Ishikawa (cell line): ENCODE data around the gene LSM2.

Experiments used
- EP300 ChIP-seq: IDR thresholded peaks from 2 replicates; pipeline ENCODE4 v1.6.1; 2012; ENCODE audit warnings: borderline replicate concordance
- YY1 ChIP-seq: IDR thresholded peaks from 2 replicates; pipeline ENCODE4 v1.6.1; 2012; ENCODE audit warnings: low read depth
- ZBTB7A ChIP-seq: IDR thresholded peaks from 2 replicates; pipeline ENCODE4 v1.6.1; 2012; ENCODE audit warnings: low read depth

- TF ChIP-seq ZBTB7A (0 out of 2 replicates have a peak, but pooled peaks have one; percentile 25), YY1 (no peak), EP300 (no peak)
Measured at GRCh38 chr6:31776989-31777666, 29.6 kb downstream of the LSM2 start, which contains the start of gene VWA7.
